Upper lobe of left lung (tissue), 6 donors: ENCODE measurements around the gene MAGI3. TPM values are rescaled to one million over a fixed set of nuclear protein-coding genes. Genes with fewer than 3 reads are reported as not detected.

Experiments used
- ATAC-seq, 2 donors: fragments of 200-7000 bp; cut with Tn5 transposase; one replicate each; pipeline ENCODE4 v1.9.1; 2022; ENCODE audit warnings: mild to moderate bottlenecking in 2 of 2, moderate library complexity in 2 of 2; ENCODE audit not compliant: low FRiP score in 2 of 2
- DNase-seq, 2 donors: peaks; one replicate each; pipeline ENCODE4 v3.0.0-alpha.2; 2019 to 2020
- H3K27ac ChIP-seq, 4 donors: fragments of 200-600 bp; sonication (generic); one replicate each; pipeline ENCODE4 v1.5.1; 2016 to 2019
- H3K27me3 ChIP-seq, 4 donors: fragments of 200-600 bp; sonication (generic); one replicate each; pipeline ENCODE4 v1.5.1; 2017 to 2019
- H3K36me3 ChIP-seq, 4 donors: fragments of 200-600 bp; sonication (generic); one replicate each; pipeline ENCODE4 v1.5.1; 2016 to 2019
- H3K4me1 ChIP-seq, 4 donors: fragments of 200-600 bp; sonication (generic); one replicate each; pipeline ENCODE4 v1.5.1; 2018 to 2019
- H3K4me3 ChIP-seq, 4 donors: fragments of 200-600 bp; sonication (generic); one replicate each; pipeline ENCODE4 v1.5.1; 2017 to 2019; ENCODE audit warnings: mild to moderate bottlenecking in 2 of 4, moderate library complexity in 1 of 4
- H3K9me3 ChIP-seq, 4 donors: fragments of 200-600 bp; sonication (generic); one replicate each; pipeline ENCODE4 v1.5.1; 2018 to 2019
- EP300 ChIP-seq, 4 donors: sonication (generic); formaldehyde crosslinking; IDR thresholded peaks; one replicate each; pipeline ENCODE4 v1.5.1; 2017; ENCODE audit warnings: antibody characterized with exemption in 4 of 4, control low read depth in 2 of 4
- POLR2A ChIP-seq, 4 donors: fragments of 450-650 bp; IDR thresholded peaks; one replicate each; pipeline ENCODE4 v1.5.1; 2016 to 2017; ENCODE audit warnings: antibody characterized with exemption in 4 of 4, mild to moderate bottlenecking in 2 of 4
- POLR2AphosphoS5 ChIP-seq, 2 donors: sonication (generic); formaldehyde crosslinking; IDR thresholded peaks; one replicate each; pipeline ENCODE4 v1.5.1; 2017; ENCODE audit warnings: antibody characterized with exemption in 2 of 2
- WGBS, 2 donors: methylation state at CpG; one replicate each; pipeline ENCODE4 v1.1.5; 2017 to 2018; 5-methylcytosine and 5-hydroxymethylcytosine counted together
- total RNA-seq, 6 donors: library from RNA; depleted of rRNA in 4 of 6; stranded (reverse); fragments of >200 nt in 4 of 6; gene quantifications; one replicate each; pipeline versions ENCODE4 v1.1.0 to v1.2.1, GENCODE V29; 2016 to 2021
- TF ChIP-seq, protein P1 (sequence below), 6 experiments: fragments of 450-650 bp in 4 of 6; fragments of 200-600 bp in 2 of 6; sonication (generic) in 2 of 6; IDR thresholded peaks; one replicate each; pipeline ENCODE4 v1.5.1; 2016 to 2019; ENCODE audit warnings: antibody characterized with exemption in 6 of 6
- donor health status: DM: no; HTN: no; CAD: no; lungs with moderate emphysema.
- donor health status: DM: no; HTN: yes; CAD: no; lungs with severe emphysema.

MAGI3 gene
- total RNA-seq, 6 donors from 2014 or later: 43.3 to 181 (median 89.8) TPM

- Histone ChIP-seq H3K4me3 (no peak overlapping the region), H3K36me3 (peaks cover 3 to 19% (median 10%) of the 10 kb centered on the region in 4 donors), H3K4me1 (peaks cover 4 to 5% (median 4%) of the 10 kb centered on the region in 4 donors), H3K27me3 (no peaks in the 10 kb centered on the region), H3K27ac (no peak overlapping the region), H3K9me3 (no peaks in the 10 kb centered on the region)
- ATAC-seq (no peak), DNase-seq (no peak)
- no peak for TF ChIP-seq POLR2A (IDR thresholded peaks at IDR 0.05)
- no peak for TF ChIP-seq EP300 (IDR thresholded peaks at IDR 0.05)
- TF ChIP-seq, protein P1, sequence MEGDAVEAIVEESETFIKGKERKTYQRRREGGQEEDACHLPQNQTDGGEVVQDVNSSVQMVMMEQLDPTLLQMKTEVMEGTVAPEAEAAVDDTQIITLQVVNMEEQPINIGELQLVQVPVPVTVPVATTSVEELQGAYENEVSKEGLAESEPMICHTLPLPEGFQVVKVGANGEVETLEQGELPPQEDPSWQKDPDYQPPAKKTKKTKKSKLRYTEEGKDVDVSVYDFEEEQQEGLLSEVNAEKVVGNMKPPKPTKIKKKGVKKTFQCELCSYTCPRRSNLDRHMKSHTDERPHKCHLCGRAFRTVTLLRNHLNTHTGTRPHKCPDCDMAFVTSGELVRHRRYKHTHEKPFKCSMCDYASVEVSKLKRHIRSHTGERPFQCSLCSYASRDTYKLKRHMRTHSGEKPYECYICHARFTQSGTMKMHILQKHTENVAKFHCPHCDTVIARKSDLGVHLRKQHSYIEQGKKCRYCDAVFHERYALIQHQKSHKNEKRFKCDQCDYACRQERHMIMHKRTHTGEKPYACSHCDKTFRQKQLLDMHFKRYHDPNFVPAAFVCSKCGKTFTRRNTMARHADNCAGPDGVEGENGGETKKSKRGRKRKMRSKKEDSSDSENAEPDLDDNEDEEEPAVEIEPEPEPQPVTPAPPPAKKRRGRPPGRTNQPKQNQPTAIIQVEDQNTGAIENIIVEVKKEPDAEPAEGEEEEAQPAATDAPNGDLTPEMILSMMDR (IDR thresholded peaks at IDR 0.05): no peak
- no peak for TF ChIP-seq POLR2AphosphoS5 (IDR thresholded peaks at IDR 0.05)
- WGBS, 2 donors: 85 to 87% methylated on average over 4 of the region's 4 CpGs
Observed at GRCh38 chr1:113672491-113672890, 282.2 kb downstream of the MAGI3 start.

DNA sequence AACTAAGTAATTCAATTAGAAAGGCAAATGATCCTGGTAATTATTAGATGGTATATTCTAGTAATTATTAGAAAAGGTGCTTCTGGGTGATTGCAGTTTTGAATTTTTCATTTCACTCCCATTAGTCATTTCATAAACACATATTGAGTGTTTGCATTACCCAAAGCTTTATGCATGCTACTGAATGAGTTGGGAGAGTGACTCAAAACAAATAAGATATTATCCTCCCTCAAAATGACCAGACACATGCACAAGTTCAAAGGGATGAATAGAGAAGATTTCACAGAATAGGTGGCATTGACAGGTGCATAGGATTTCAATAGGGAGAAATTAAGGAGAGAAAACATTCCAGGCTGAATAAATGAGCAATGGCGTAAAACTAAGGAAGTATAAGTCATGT is 284.3 kb downstream of the MAGI3 start:
- DNase-seq (no peak), ATAC-seq (no peak)
- Histone ChIP-seq H3K4me3 (no peak overlapping the region), H3K9me3 (no peaks in the 10 kb centered on the region), H3K27me3 (no peaks in the 10 kb centered on the region), H3K36me3 (peaks cover 3 to 19% (median 10%) of the 10 kb centered on the region in 4 donors), H3K27ac (no peak overlapping the region), H3K4me1 (peaks cover 4 to 8% (median 5%) of the 10 kb centered on the region in 4 donors)
- TF ChIP-seq EP300 (IDR thresholded peaks at IDR 0.05) (no peak), POLR2A (IDR thresholded peaks at IDR 0.05) (no peak), POLR2AphosphoS5 (IDR thresholded peaks at IDR 0.05) (no peak)
- TF ChIP-seq, protein P1 (IDR thresholded peaks at IDR 0.05): no peak
- 88% methylated on average over 1 of the region's 1 CpG for WGBS, 2 donors

DNA sequence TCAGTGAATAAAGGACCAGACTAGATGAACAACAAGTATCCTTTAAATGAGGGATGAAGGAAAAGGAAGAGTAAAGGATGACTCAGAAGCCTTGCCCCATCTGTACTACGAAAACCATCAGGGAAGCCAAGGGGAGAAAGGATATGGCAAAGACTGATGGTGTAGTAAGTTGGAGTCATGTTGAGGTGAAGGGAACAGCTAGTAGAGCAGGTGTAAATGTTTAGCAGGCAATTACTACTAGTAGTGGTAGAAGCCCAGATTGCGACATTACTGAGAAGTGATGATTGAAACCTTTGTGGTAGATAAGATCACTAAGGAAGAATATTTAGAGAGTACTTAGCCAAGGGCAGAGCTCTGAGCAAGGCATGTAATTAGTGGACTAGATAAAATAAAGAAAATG is 285.0 kb downstream of the MAGI3 start:
- 81 to 84% methylated on average over 2 of the region's 2 CpGs for WGBS, 2 donors

GRCh38 chr1:113676524-113676923 is 286.2 kb downstream of the MAGI3 start:
- Histone ChIP-seq H3K4me3 (no peak overlapping the region), H3K4me1 (peaks cover 4 to 8% (median 5%) of the 10 kb centered on the region in 4 donors), H3K9me3 (no peaks in the 10 kb centered on the region), H3K36me3 (peaks cover 3 to 19% (median 10%) of the 10 kb centered on the region in 4 donors), H3K27ac (no peak overlapping the region), H3K27me3 (no peaks in the 10 kb centered on the region)
- WGBS, 2 donors: 86 to 89% methylated on average over 5 of the region's 5 CpGs
- TF ChIP-seq, protein P1 (IDR thresholded peaks at IDR 0.05): no peak
- TF ChIP-seq EP300 (IDR thresholded peaks at IDR 0.05): no peak
- no peak for TF ChIP-seq POLR2A (IDR thresholded peaks at IDR 0.05)
- no peak for TF ChIP-seq POLR2AphosphoS5 (IDR thresholded peaks at IDR 0.05)
- no peak for ATAC-seq
- DNase-seq: no peak

More for the DNA sequence above, 285.0 kb downstream of the MAGI3 start:
- no peaks in the 10 kb centered on the region for H3K9me3 ChIP-seq
- H3K27me3 ChIP-seq: no peaks in the 10 kb centered on the region
- peaks cover 4 to 8% (median 5%) of the 10 kb centered on the region in 4 donors for H3K4me1 ChIP-seq
- no peak for DNase-seq
- no peak for ATAC-seq
- TF ChIP-seq, protein P1 (IDR thresholded peaks at IDR 0.05): no peak
- TF ChIP-seq EP300 (IDR thresholded peaks at IDR 0.05) (no peak), POLR2AphosphoS5 (IDR thresholded peaks at IDR 0.05) (no peak), POLR2A (IDR thresholded peaks at IDR 0.05) (no peak)
- peaks cover 3 to 19% (median 10%) of the 10 kb centered on the region in 4 donors for H3K36me3 ChIP-seq
- no peak overlapping the region for H3K4me3 ChIP-seq
- no peak overlapping the region for H3K27ac ChIP-seq
